Esophagus squamous epithelium (tissue), 4 donors: Measurements from ENCODE around the gene ZNF107.

Source experiments
- POLR2A ChIP-seq, 4 donors: fragments of 450-650 bp; IDR thresholded peaks; one replicate each; pipeline ENCODE4 v1.6.1; 2017; ENCODE audit warnings: antibody characterized with exemption in 4 of 4, mild to moderate bottlenecking in 4 of 4, moderate library complexity in 3 of 4
- TF ChIP-seq, protein P1 (sequence below), 6 experiments: fragments of 450-650 bp in 4 of 6; fragments of 200-600 bp in 2 of 6; sonication (generic) in 2 of 6; IDR thresholded peaks; one replicate each; pipeline ENCODE4 v1.5.1; 2016 to 2019; ENCODE audit warnings: antibody characterized with exemption in 6 of 6, mild to moderate bottlenecking in 4 of 6, moderate library complexity in 4 of 6

- TF ChIP-seq, protein P1, sequence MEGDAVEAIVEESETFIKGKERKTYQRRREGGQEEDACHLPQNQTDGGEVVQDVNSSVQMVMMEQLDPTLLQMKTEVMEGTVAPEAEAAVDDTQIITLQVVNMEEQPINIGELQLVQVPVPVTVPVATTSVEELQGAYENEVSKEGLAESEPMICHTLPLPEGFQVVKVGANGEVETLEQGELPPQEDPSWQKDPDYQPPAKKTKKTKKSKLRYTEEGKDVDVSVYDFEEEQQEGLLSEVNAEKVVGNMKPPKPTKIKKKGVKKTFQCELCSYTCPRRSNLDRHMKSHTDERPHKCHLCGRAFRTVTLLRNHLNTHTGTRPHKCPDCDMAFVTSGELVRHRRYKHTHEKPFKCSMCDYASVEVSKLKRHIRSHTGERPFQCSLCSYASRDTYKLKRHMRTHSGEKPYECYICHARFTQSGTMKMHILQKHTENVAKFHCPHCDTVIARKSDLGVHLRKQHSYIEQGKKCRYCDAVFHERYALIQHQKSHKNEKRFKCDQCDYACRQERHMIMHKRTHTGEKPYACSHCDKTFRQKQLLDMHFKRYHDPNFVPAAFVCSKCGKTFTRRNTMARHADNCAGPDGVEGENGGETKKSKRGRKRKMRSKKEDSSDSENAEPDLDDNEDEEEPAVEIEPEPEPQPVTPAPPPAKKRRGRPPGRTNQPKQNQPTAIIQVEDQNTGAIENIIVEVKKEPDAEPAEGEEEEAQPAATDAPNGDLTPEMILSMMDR (IDR thresholded peaks at IDR 0.05), result no peak
- no peak for TF ChIP-seq POLR2A (IDR thresholded peaks at IDR 0.05)
Measured at GRCh38 chr7:64626083-64626469, 39.9 kb upstream of the ZNF107 start.
